IMR-90 (cell line): Measurements from ENCODE around the gene CFAP97D2. TPM values are rescaled to one million over a fixed set of nuclear protein-coding genes. Genes with fewer than 3 reads are reported as not detected.

Experiments used
- ATAC-seq: fragments of 200-7000 bp; cut with Tn5 transposase; 2 replicates; pipeline ENCODE4 v1.9.1; 2020; ENCODE audit warnings: low read depth, mild to moderate bottlenecking, moderate library complexity
- BruUV-seq: library from RNA; stranded (reverse); fragments of 400-500 nt; replicated peaks from 2 replicates; lab custom pipeline; 2021; lab: Mats Ljungman, UMichigan
- CTCF ChIA-PET: fragments of 300-600 bp; formaldehyde crosslinking; extraction: SDS; loops from one replicate; lab custom pipeline; 2021; ENCODE audit warnings: antibody characterized with exemption; lab: Yijun Ruan, JAX
- POLR2A ChIA-PET: fragments of 300-600 bp; sonication (Branson Sonifier 250); formaldehyde crosslinking; loops from one replicate; lab custom pipeline; 2022; ENCODE audit warnings: antibody characterized with exemption; ENCODE audit not compliant: unreplicated experiment; lab: Charles Lee
- DNase-seq: peaks from one replicate; pipeline ENCODE4 v3.0.0; 2013
- H2AFZ ChIP-seq: replicated peaks from 2 replicates; pipeline ENCODE3; 2013; ENCODE audit warnings: low read length, mild to moderate bottlenecking; ENCODE audit not compliant: poor library complexity
- H2AK5ac ChIP-seq: 2 replicates; pipeline ENCODE4 v1.6.1; 2013; ENCODE audit warnings: low read depth, low read length, inconsistent platforms
- H2AK9ac ChIP-seq: replicated peaks from 2 replicates; pipeline ENCODE3; 2013; ENCODE audit warnings: mild to moderate bottlenecking, low read depth, low read length, moderate library complexity; ENCODE audit not compliant: poor library complexity
- H2BK120ac ChIP-seq: 2 replicates; pipeline ENCODE4 v1.6.1; 2013; ENCODE audit warnings: low read depth, low read length, inconsistent platforms
- H2BK15ac ChIP-seq: 3 replicates; pipeline ENCODE4 v1.6.1; 2013; ENCODE audit warnings: low read depth, low read length, inconsistent platforms
- H2BK20ac ChIP-seq: 2 replicates; pipeline ENCODE4 v1.6.1; 2013; ENCODE audit warnings: low read depth, mild to moderate bottlenecking, inconsistent platforms, low read length, moderate library complexity
- H2BK5ac ChIP-seq: 2 replicates; pipeline ENCODE4 v1.6.1; 2013; ENCODE audit warnings: mild to moderate bottlenecking, low read depth, low read length, inconsistent platforms; ENCODE audit not compliant: poor library complexity, severe bottlenecking
- H3K14ac ChIP-seq: replicated peaks from 2 replicates; pipeline ENCODE4 v1.6.1; 2013; ENCODE audit warnings: low read depth, low read length, inconsistent platforms
- H3K18ac ChIP-seq: 2 replicates; pipeline ENCODE4 v1.6.1; 2013; ENCODE audit warnings: low read depth, low read length, control low read depth
- H3K23ac ChIP-seq: 2 replicates; pipeline ENCODE4 v1.6.1; 2013; ENCODE audit warnings: low read depth, low read length, inconsistent platforms
- H3K27ac ChIP-seq: 2 replicates; pipeline ENCODE4 v1.5.1; 2013; ENCODE audit warnings: mild to moderate bottlenecking, control low read depth, low read length; ENCODE audit not compliant: insufficient read depth
- H3K27me3 ChIP-seq: 2 replicates; pipeline ENCODE4 v1.6.1; 2013; ENCODE audit warnings: low read length; ENCODE audit not compliant: control insufficient read depth, insufficient read depth
- H3K36me3 ChIP-seq: 2 replicates; pipeline ENCODE4 v1.6.1; 2013; ENCODE audit warnings: low read length, mixed read lengths; ENCODE audit not compliant: control insufficient read depth, insufficient read depth
- H3K4ac ChIP-seq: 2 replicates; pipeline ENCODE4 v1.6.1; 2013; ENCODE audit warnings: low read depth, low read length, inconsistent platforms
- H3K4me1 ChIP-seq: 2 replicates; pipeline ENCODE4 v1.6.1; 2013; ENCODE audit warnings: low read length, mixed read lengths; ENCODE audit not compliant: control insufficient read depth, insufficient read depth
- H3K4me2 ChIP-seq: 2 replicates; pipeline ENCODE4 v1.6.1; 2013; ENCODE audit warnings: low read depth, mild to moderate bottlenecking, control low read depth, low read length, moderate library complexity
- H3K4me3 ChIP-seq: 2 replicates; pipeline ENCODE4 v1.5.1; 2013; ENCODE audit warnings: low read depth, mild to moderate bottlenecking, control low read depth, low read length, moderate library complexity; ENCODE audit not compliant: insufficient read depth
- H3K56ac ChIP-seq: 2 replicates; pipeline ENCODE4 v1.6.1; 2013; ENCODE audit warnings: low read length, inconsistent platforms; ENCODE audit not compliant: insufficient read depth; ENCODE audit errors: extremely low read depth
- H3K79me1 ChIP-seq, 2 experiments: 2 replicates each; pipeline ENCODE4 v1.6.1; 2013; ENCODE audit warnings: low read length in 2 of 2, inconsistent platforms in 1 of 2, low read depth in 1 of 2
- H3K9ac ChIP-seq: 2 replicates; pipeline ENCODE4 v1.6.1; 2013; ENCODE audit warnings: low read depth, low read length, control low read depth
- H3K9me1 ChIP-seq: 2 replicates; pipeline ENCODE4 v1.6.1; 2013; ENCODE audit warnings: low read length, inconsistent platforms; ENCODE audit not compliant: insufficient read depth
- H3K9me3 ChIP-seq: 2 replicates; pipeline ENCODE4 v1.6.1; 2013; ENCODE audit warnings: low read length; ENCODE audit not compliant: control insufficient read depth, insufficient read depth
- H4K20me1 ChIP-seq: 2 replicates; pipeline ENCODE4 v1.6.1; 2013; ENCODE audit warnings: low read length, inconsistent platforms; ENCODE audit not compliant: insufficient read depth
- H4K5ac ChIP-seq: 2 replicates; pipeline ENCODE4 v1.6.1; 2013; ENCODE audit warnings: mild to moderate bottlenecking, low read depth, low read length, control low read depth
- H4K8ac ChIP-seq, 2 experiments: 2 replicates each; pipeline ENCODE4 v1.6.1; 2013; ENCODE audit warnings: low read depth in 2 of 2, low read length in 2 of 2, control low read depth in 1 of 2, inconsistent platforms in 1 of 2
- H4K91ac ChIP-seq: 2 replicates; pipeline ENCODE4 v1.6.1; 2013; ENCODE audit warnings: low read depth, low read length, inconsistent platforms; ENCODE audit not compliant: insufficient read depth
- BHLHE40 ChIP-seq: fragments of 150-350 bp; IDR thresholded peaks from 2 replicates; pipeline ENCODE4 v1.6.1; 2016; ENCODE audit warnings: mild to moderate bottlenecking, low read depth, low read length
- CEBPB ChIP-seq: IDR thresholded peaks from 2 replicates; pipeline ENCODE4 v1.6.1; 2012; ENCODE audit warnings: low read depth, low read length, improper control_type of control experiment
- CHD1 ChIP-seq: IDR thresholded peaks from 2 replicates; pipeline ENCODE4 v1.6.1; 2012; ENCODE audit warnings: low read depth, low read length, improper control_type of control experiment
- FOS ChIP-seq: fragments of 150-350 bp; IDR thresholded peaks from 2 replicates; pipeline ENCODE4 v1.6.1; 2016; ENCODE audit warnings: low read depth, low read length
- MAFK ChIP-seq: IDR thresholded peaks from 2 replicates; pipeline ENCODE4 v1.6.1; 2012; ENCODE audit warnings: low read depth, low read length, improper control_type of control experiment
- MAZ ChIP-seq: IDR thresholded peaks from 2 replicates; pipeline ENCODE4 v1.6.1; 2012; ENCODE audit warnings: low read depth, mild to moderate bottlenecking, low read length, improper control_type of control experiment, moderate library complexity, borderline replicate concordance
- MXI1 ChIP-seq: IDR thresholded peaks from 2 replicates; pipeline ENCODE4 v1.6.1; 2012; ENCODE audit warnings: low read depth, mild to moderate bottlenecking, low read length, moderate library complexity, borderline replicate concordance
- NFE2L2 ChIP-seq: fragments of 150-350 bp; IDR thresholded peaks from 2 replicates; pipeline ENCODE4 v1.6.1; 2016; ENCODE audit warnings: low read depth, mild to moderate bottlenecking, low read length
- POLR2A ChIP-seq: IDR thresholded peaks from 2 replicates; pipeline ENCODE4 v1.6.1; 2012; ENCODE audit warnings: mild to moderate bottlenecking, low read depth, low read length
- RAD21 ChIP-seq: IDR thresholded peaks from 2 replicates; pipeline ENCODE4 v1.6.1; 2012; ENCODE audit warnings: low read length, improper control_type of control experiment
- RCOR1 ChIP-seq: IDR thresholded peaks from 2 replicates; pipeline ENCODE4 v1.6.1; 2012; ENCODE audit warnings: mild to moderate bottlenecking, low read length, improper control_type of control experiment; ENCODE audit not compliant: insufficient replicate concordance
- RFX5 ChIP-seq: IDR thresholded peaks from 2 replicates; pipeline ENCODE4 v1.8.0; 2012; ENCODE audit warnings: low read depth, mild to moderate bottlenecking, low read length, moderate library complexity
- SMC3 ChIP-seq: fragments of 150-350 bp; IDR thresholded peaks from 2 replicates; pipeline ENCODE4 v1.6.1; 2016; ENCODE audit warnings: low read depth, mild to moderate bottlenecking, antibody characterized with exemption, low read length, moderate library complexity
- USF2 ChIP-seq: fragments of 150-350 bp; IDR thresholded peaks from 2 replicates; pipeline ENCODE4 v1.6.1; 2017; ENCODE audit warnings: mild to moderate bottlenecking, antibody characterized with exemption, low read length, low read depth
- WGBS, 2 experiments: methylation state at CpG; one replicate each; pipeline versions ENCODE4 v1.1.5 to v1.1.7; 2013; ENCODE audit warnings: missing lambda C conversion rate in 2 of 2; ENCODE audit not compliant: insufficient read length in 1 of 2; ENCODE audit errors: extremely low coverage in 2 of 2; 5-methylcytosine and 5-hydroxymethylcytosine counted together
- dilution Hi-C: fragments of 300-500 bp; cut with HindIII; formaldehyde crosslinking; loops from one replicate; pipeline ENCODE4 v1.14.3; 2018; ENCODE audit warnings: low sequenced_read_pairs; ENCODE audit not compliant: unreplicated experiment
- in situ Hi-C: fragments of 300-500 bp; cut with MboI; formaldehyde crosslinking; loops from 3 replicates; pipeline ENCODE4 v1.14.3; 2019; ENCODE audit warnings: low sequenced_read_pairs, inconsistent platforms, mixed read lengths
- intact Hi-C: fragments of 100-400 bp; cut with micrococcal nuclease; formaldehyde crosslinking; loops from 2 replicates; pipeline ENCODE4 v1.10.0; 2022
- polyA plus RNA-seq, 3 experiments: library from polyadenylated mRNA; depleted of rRNA; stranded (reverse); fragments of >200 nt; gene quantifications; 2 replicates each; pipeline ENCODE4 v1.2.3, GENCODE V29; 2012; ENCODE audit warnings: low replicate concordance in 1 of 3
- total RNA-seq: library from RNA; depleted of rRNA; stranded (reverse); fragments of >200 nt; gene quantifications from 2 replicates; pipeline ENCODE4 v1.2.3, GENCODE V29; 2012
- TF ChIP-seq, protein P1 (sequence below): conservative IDR thresholded peaks from 2 replicates; pipeline ENCODE4 v1.5.1; 2012; ENCODE audit warnings: mild to moderate bottlenecking, low read depth, low read length, improper control_type of control experiment
- TF ChIP-seq, protein P2 (sequence below): fragments of 150-350 bp; IDR thresholded peaks from 2 replicates; pipeline ENCODE4 v1.6.1; 2016; ENCODE audit warnings: low read depth, mild to moderate bottlenecking, low read length, moderate library complexity, borderline replicate concordance

Gene CFAP97D2
- total and polyA plus RNA-seq, 2 of the 4 experiments (the other 2 are of a cell fraction) = not detected

DNA sequence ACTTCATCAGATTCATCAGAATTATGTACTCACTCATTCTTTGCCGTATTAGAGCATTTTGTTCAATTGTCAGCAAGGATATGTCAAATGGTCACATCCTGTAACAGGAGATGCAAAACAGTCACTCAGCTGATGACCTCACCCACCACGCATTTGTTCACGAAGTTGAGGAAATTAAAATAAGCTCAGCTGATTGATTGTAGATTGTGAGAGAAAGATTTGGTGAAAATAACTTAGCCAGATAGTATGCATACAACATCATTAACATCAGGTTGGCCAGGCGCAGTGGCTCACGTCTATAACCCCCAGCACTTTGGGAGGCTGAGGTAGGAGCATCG is 33.1 kb downstream of the CFAP97D2 start:
- Histone ChIP-seq H3K9me3 (peaks cover 5% of the 10 kb centered on the region), H3K79me1 (no peaks in the 10 kb centered on the region), H2BK20ac (0 out of 2 replicates have a peak overlapping the region, but pooled peaks have one; percentile 4), H2AFZ (no peak overlapping the region), H3K27me3 (peaks cover 1% of the 10 kb centered on the region; the same call in 1 of the 2 replicates), H3K56ac (no peak overlapping the region), H2BK120ac (no peak overlapping the region; the same call in 1 of the 2 replicates), H4K20me1 (no peaks in the 10 kb centered on the region), H2AK5ac (peak overlapping the region; percentile 23; the same call in 1 of the 2 replicates), H3K27ac (no peak overlapping the region), H2BK15ac (no peak overlapping the region), H3K4ac (0 out of 2 replicates have a peak overlapping the region, but pooled peaks have one; percentile 9), H3K9ac (no peak overlapping the region), H3K4me3 (no peak overlapping the region), H3K23ac (no peak overlapping the region), H3K4me1 (0 out of 2 replicates have a peak, but pooled peaks cover 3% of the 10 kb centered on the region), H2AK9ac (no peak overlapping the region), H3K14ac (no peak overlapping the region), H4K8ac (no peak overlapping the region), H4K91ac (no peak overlapping the region), H3K18ac (no peak overlapping the region), H3K9me1 (0 out of 2 replicates have a peak, but pooled peaks cover 3% of the 10 kb centered on the region), H2BK5ac (no peak overlapping the region), H3K36me3 (no peaks in the 10 kb centered on the region), H3K4me2 (no peak overlapping the region), H4K5ac (no peak overlapping the region)
- no CpG with 5 or more reads among the region's 6 CpGs for WGBS, 2 experiments
- POLR2A ChIA-PET = no interaction called here
- in situ Hi-C loops (no loop called here), dilution Hi-C loops (no loop called here), intact Hi-C loops (no loop called here)
- TF ChIP-seq USF2 (no peak), RAD21 (no peak), RCOR1 (no peak), NFE2L2 (no peak), POLR2A (no peak), FOS (no peak), MXI1 (no peak), CEBPB (no peak), SMC3 (no peak), RFX5 (no peak), MAFK (no peak), CHD1 (no peak), MAZ (no peak), BHLHE40 (no peak)
- TF ChIP-seq, protein P1, sequence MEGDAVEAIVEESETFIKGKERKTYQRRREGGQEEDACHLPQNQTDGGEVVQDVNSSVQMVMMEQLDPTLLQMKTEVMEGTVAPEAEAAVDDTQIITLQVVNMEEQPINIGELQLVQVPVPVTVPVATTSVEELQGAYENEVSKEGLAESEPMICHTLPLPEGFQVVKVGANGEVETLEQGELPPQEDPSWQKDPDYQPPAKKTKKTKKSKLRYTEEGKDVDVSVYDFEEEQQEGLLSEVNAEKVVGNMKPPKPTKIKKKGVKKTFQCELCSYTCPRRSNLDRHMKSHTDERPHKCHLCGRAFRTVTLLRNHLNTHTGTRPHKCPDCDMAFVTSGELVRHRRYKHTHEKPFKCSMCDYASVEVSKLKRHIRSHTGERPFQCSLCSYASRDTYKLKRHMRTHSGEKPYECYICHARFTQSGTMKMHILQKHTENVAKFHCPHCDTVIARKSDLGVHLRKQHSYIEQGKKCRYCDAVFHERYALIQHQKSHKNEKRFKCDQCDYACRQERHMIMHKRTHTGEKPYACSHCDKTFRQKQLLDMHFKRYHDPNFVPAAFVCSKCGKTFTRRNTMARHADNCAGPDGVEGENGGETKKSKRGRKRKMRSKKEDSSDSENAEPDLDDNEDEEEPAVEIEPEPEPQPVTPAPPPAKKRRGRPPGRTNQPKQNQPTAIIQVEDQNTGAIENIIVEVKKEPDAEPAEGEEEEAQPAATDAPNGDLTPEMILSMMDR = no peak
- TF ChIP-seq, protein P2, sequence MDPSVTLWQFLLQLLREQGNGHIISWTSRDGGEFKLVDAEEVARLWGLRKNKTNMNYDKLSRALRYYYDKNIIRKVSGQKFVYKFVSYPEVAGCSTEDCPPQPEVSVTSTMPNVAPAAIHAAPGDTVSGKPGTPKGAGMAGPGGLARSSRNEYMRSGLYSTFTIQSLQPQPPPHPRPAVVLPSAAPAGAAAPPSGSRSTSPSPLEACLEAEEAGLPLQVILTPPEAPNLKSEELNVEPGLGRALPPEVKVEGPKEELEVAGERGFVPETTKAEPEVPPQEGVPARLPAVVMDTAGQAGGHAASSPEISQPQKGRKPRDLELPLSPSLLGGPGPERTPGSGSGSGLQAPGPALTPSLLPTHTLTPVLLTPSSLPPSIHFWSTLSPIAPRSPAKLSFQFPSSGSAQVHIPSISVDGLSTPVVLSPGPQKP = no peak
- no TSS peak for BruUV-seq
- CTCF ChIA-PET = no interaction called here
- ATAC-seq = peak; percentile 48; the same call in 1 of the 2 replicates
- peak; percentile 81 for DNase-seq
